T-helper 1 cell (primary cell): ENCODE measurements around the gene CAMP.
A peak's percentile ranks its signal among the peaks of the same experiment; 100 is the strongest.

ENCODE experiments used
- DNase-seq, 5 donors: peaks; one replicate each; pipeline ENCODE4 v3.0.0-alpha.2; 2012 to 2020

Gene CAMP

GRCh38 chr3:48215019-48215418 is 8.3 kb upstream of the CAMP start:
- DNase-seq, result no peak

GRCh38 chr3:48215466-48215865 is 7.8 kb upstream of the CAMP start:
- no peak for DNase-seq

- no peak for DNase-seq
Measured at GRCh38 chr3:48215876-48216275, 7.4 kb upstream of the CAMP start.

GRCh38 chr3:48217449-48217848 is 5.8 kb upstream of the CAMP start:
- DNase-seq, result no peak

- DNase-seq, result no peak
Measured at GRCh38 chr3:48218537-48218936, 4.8 kb upstream of the CAMP start.

GRCh38 chr3:48219543-48219942 is 3.8 kb upstream of the CAMP start:
- no peak for DNase-seq

- DNase-seq, result no peak
Measured at GRCh38 chr3:48220746-48221145, 2.5 kb upstream of the CAMP start.

GRCh38 chr3:48225587-48225986 is 2.3 kb downstream of the CAMP start:
- no peak for DNase-seq

GRCh38 chr3:48226939-48227338 is 3.6 kb downstream of the CAMP start:
- DNase-seq, result no peak

GRCh38 chr3:48232232-48232631 is 8.9 kb downstream of the CAMP start:
- DNase-seq, result no peak

GRCh38 chr3:48232734-48233133 is 9.4 kb downstream of the CAMP start:
- peak in 3 of 5 donors; percentile 16 to 46 (median 27) for DNase-seq

- no peak for DNase-seq
Measured at GRCh38 chr3:48233542-48233941, 10.2 kb downstream of the CAMP start.

- no peak for DNase-seq
Measured at GRCh38 chr3:48236531-48236930, 13.2 kb downstream of the CAMP start.

- no peak for DNase-seq
Measured at GRCh38 chr3:48238531-48239085, 15.3 kb downstream of the CAMP start.

GRCh38 chr3:48240000-48240963 is 17.0 kb downstream of the CAMP start:
- no peak for DNase-seq

GRCh38 chr3:48241796-48242455 is 18.6 kb downstream of the CAMP start:
- peak in 1 of 5 donors; percentile 25 for DNase-seq

- no peak for DNase-seq
Measured at GRCh38 chr3:48243886-48244285, 20.6 kb downstream of the CAMP start.

- no peak for DNase-seq
Measured at GRCh38 chr3:48244461-48244860, 21.2 kb downstream of the CAMP start.

GRCh38 chr3:48245136-48245535 is 21.8 kb downstream of the CAMP start:
- no peak for DNase-seq

GRCh38 chr3:48247401-48247811 is 24.1 kb downstream of the CAMP start:
- peak in 1 of 5 donors; percentile 46 for DNase-seq

GRCh38 chr3:48248095-48248850 is 25.0 kb downstream of the CAMP start:
- DNase-seq, result no peak

GRCh38 chr3:48256557-48256956 is 33.3 kb downstream of the CAMP start:
- no peak for DNase-seq

- no peak for DNase-seq
Measured at GRCh38 chr3:48258530-48258929, 35.2 kb downstream of the CAMP start.
